Measurements from ENCODE around the gene SLC25A10.
A peak's percentile ranks its signal among the peaks of the same experiment; 100 is the strongest.

Gene SLC25A10

GRCh38 chr17:81711814-81712467 lies at the start of gene SLC25A10:
TSS of gene SLC25A10 (plus strand) at chr17:81712284. CDS start at chr17:81712427, 143 bp downstream.
- DNase-seq (ENCODE audit: low spot score) = peak; percentile 57

- DNase-seq (ENCODE audit: low spot score) = no peak
These were observed 48.0 kb upstream of the SLC25A10 start for GRCh38 chr17:81664051-81664470.

GRCh38 chr17:81665205-81666091 lies 46.6 kb upstream of the SLC25A10 start:
- DNase-seq (ENCODE audit: low spot score) = no peak

GRCh38 chr17:81666092-81666341 lies 46.1 kb upstream of the SLC25A10 start:
- DNase-seq (ENCODE audit: low spot score) = peak; percentile 53

GRCh38 chr17:81666342-81667191 lies 45.5 kb upstream of the SLC25A10 start, which contains the start of the genes CCDC137 and OXLD1:
TSS of gene CCDC137 (plus strand) at chr17:81666737. CDS start at chr17:81666767, 30 bp downstream.
TSS of gene OXLD1 (minus strand) at chr17:81666605. CDS start at chr17:81666577, 28 bp downstream.
- peak; percentile 95 for DNase-seq (ENCODE audit: low spot score)

GRCh38 chr17:81667754-81668153 lies 44.3 kb upstream of the SLC25A10 start:
- no peak for DNase-seq (ENCODE audit: low spot score)

- no peak for DNase-seq (ENCODE audit: low spot score)
These were observed 39.6 kb upstream of the SLC25A10 start for GRCh38 chr17:81672504-81672903.

GRCh38 chr17:81672954-81673353 lies 39.1 kb upstream of the SLC25A10 start:
- DNase-seq (ENCODE audit: low spot score) = no peak

GRCh38 chr17:81673561-81674258 lies 38.4 kb upstream of the SLC25A10 start:
- no peak for DNase-seq (ENCODE audit: low spot score)

GRCh38 chr17:81675515-81676221 lies 36.4 kb upstream of the SLC25A10 start:
- peak; percentile 66 for DNase-seq (ENCODE audit: low spot score)

- peak; percentile 21 for DNase-seq (ENCODE audit: low spot score)
These were observed 35.2 kb upstream of the SLC25A10 start for GRCh38 chr17:81676906-81677305.

GRCh38 chr17:81680150-81680549 lies 31.9 kb upstream of the SLC25A10 start:
- DNase-seq (ENCODE audit: low spot score) = no peak

- DNase-seq (ENCODE audit: low spot score) = no peak
These were observed 30.4 kb upstream of the SLC25A10 start for GRCh38 chr17:81681672-81682071.

- DNase-seq (ENCODE audit: low spot score) = no peak
These were observed 29.4 kb upstream of the SLC25A10 start for GRCh38 chr17:81682565-81683207.

- no peak for DNase-seq (ENCODE audit: low spot score)
These were observed 28.9 kb upstream of the SLC25A10 start for GRCh38 chr17:81683208-81683583.

GRCh38 chr17:81683584-81684441 lies 28.3 kb upstream of the SLC25A10 start, which contains the start of the genes ARL16 and HGS:
TSS of gene ARL16 (minus strand) at chr17:81683797. CDS start at chr17:81683753, 44 bp downstream.
TSS of gene HGS (plus strand) at chr17:81684011. CDS start at chr17:81684067, 56 bp downstream.
- peak; percentile 99 for DNase-seq (ENCODE audit: low spot score)

GRCh38 chr17:81684442-81684911 lies 27.6 kb upstream of the SLC25A10 start:
- DNase-seq (ENCODE audit: low spot score) = no peak

GRCh38 chr17:81685108-81685507 lies 27.0 kb upstream of the SLC25A10 start:
- no peak for DNase-seq (ENCODE audit: low spot score)

- no peak for DNase-seq (ENCODE audit: low spot score)
These were observed 25.5 kb upstream of the SLC25A10 start for GRCh38 chr17:81686614-81687013.

Data from cerebellar cortex (tissue), 1 donor.